GM12864 (cell line): ENCODE measurements around the gene PHLDB1.

Experiments
- DNase-seq: peaks from one replicate; pipeline ENCODE4 v3.0.0-alpha.2; 2011; ENCODE audit warnings: low read depth
- H3K4me3 ChIP-seq: 2 replicates; pipeline ENCODE4 v1.5.1; 2011; ENCODE audit warnings: mild to moderate bottlenecking, low read depth, low read length, control low read depth
- CTCF ChIP-seq: IDR thresholded peaks from 2 replicates; pipeline ENCODE4 v1.5.1; 2011; ENCODE audit warnings: low read depth, mild to moderate bottlenecking, moderate library complexity, low read length, control low read depth, inconsistent platforms; ENCODE audit errors: missing control alignments

Gene PHLDB1

GRCh38 chr11:118660681-118661424, 53.4 kb downstream of the PHLDB1 start:
- DNase-seq: no peak
- no peak for TF ChIP-seq CTCF
- H3K4me3 ChIP-seq: no peak overlapping the region

GRCh38 chr11:118661425-118662301, 54.2 kb downstream of the PHLDB1 start:
- H3K4me3 ChIP-seq: no peak overlapping the region
- no peak for DNase-seq
- TF ChIP-seq CTCF: no peak

- DNase-seq: no peak
- TF ChIP-seq CTCF: no peak
- H3K4me3 ChIP-seq: no peak overlapping the region
Measured at GRCh38 chr11:118662401-118663271, 55.2 kb downstream of the PHLDB1 start.

- TF ChIP-seq CTCF: no peak
- DNase-seq: no peak
- no peak overlapping the region for H3K4me3 ChIP-seq
Measured at GRCh38 chr11:118663381-118663780, 56.0 kb downstream of the PHLDB1 start.

- no peak overlapping the region for H3K4me3 ChIP-seq
- no peak for DNase-seq
- TF ChIP-seq CTCF: no peak
Measured at GRCh38 chr11:118663902-118664301, 56.5 kb downstream of the PHLDB1 start.

- no peak overlapping the region for H3K4me3 ChIP-seq
- DNase-seq: no peak
- no peak for TF ChIP-seq CTCF
Measured at GRCh38 chr11:118666371-118666770, 59.0 kb downstream of the PHLDB1 start.
